Lower leg skin (tissue), 3 donors: ENCODE data around the gene ZNF816.

Experiments
- POLR2A ChIP-seq, 2 donors: fragments of 450-650 bp; IDR thresholded peaks; one replicate each; pipeline ENCODE4 v1.6.1; 2016 to 2017; ENCODE audit warnings: antibody characterized with exemption in 2 of 2, mild to moderate bottlenecking in 1 of 2, moderate library complexity in 1 of 2
- TF ChIP-seq, protein P1 (sequence below), 3 donors: fragments of 450-650 bp; IDR thresholded peaks; one replicate each; pipeline ENCODE4 v1.5.1; 2016; ENCODE audit warnings: antibody characterized with exemption in 3 of 3, mild to moderate bottlenecking in 3 of 3, moderate library complexity in 2 of 3

DNA sequence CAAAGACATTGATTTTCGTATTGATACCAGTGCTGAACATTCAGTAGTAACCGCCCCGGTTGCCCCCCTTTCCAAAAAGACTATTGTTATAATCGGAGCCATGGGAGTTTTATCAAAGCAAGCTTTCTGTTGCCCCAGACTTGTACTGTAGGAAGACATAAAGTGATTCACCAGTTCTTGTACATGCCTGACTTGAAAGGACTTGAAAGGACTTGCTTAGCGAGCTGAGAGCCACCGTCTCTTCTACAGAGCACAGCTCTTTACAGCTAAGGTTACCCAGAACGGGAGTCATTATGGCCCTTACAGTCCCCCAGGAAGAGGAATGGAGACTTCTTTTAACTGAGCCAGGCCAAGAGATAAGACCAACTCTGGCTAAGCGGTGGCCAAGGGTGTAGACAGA lies 5.1 kb downstream of the ZNF816 start:
- TF ChIP-seq, protein P1, sequence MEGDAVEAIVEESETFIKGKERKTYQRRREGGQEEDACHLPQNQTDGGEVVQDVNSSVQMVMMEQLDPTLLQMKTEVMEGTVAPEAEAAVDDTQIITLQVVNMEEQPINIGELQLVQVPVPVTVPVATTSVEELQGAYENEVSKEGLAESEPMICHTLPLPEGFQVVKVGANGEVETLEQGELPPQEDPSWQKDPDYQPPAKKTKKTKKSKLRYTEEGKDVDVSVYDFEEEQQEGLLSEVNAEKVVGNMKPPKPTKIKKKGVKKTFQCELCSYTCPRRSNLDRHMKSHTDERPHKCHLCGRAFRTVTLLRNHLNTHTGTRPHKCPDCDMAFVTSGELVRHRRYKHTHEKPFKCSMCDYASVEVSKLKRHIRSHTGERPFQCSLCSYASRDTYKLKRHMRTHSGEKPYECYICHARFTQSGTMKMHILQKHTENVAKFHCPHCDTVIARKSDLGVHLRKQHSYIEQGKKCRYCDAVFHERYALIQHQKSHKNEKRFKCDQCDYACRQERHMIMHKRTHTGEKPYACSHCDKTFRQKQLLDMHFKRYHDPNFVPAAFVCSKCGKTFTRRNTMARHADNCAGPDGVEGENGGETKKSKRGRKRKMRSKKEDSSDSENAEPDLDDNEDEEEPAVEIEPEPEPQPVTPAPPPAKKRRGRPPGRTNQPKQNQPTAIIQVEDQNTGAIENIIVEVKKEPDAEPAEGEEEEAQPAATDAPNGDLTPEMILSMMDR (IDR thresholded peaks at IDR 0.05) = no peak
- TF ChIP-seq POLR2A (IDR thresholded peaks at IDR 0.05) = no peak
